HepG2 (cell line): Measurements from ENCODE around the gene SLC38A2. TPM values are rescaled to one million over a fixed set of nuclear protein-coding genes. Genes with fewer than 3 reads are reported as not detected.

Experiments
- ATF7-NPFF ChIP-seq: sonication (generic); formaldehyde crosslinking; IDR thresholded peaks from 2 replicates; pipeline ENCODE4 v1.8.1; 2023; ENCODE audit warnings: mild to moderate bottlenecking, low read depth, missing genetic modification reagents, moderate library complexity
- CREM ChIP-seq, 2 experiments: sonication (generic) in 1 of 2; formaldehyde crosslinking in 1 of 2; IDR thresholded peaks; 2 replicates each; pipeline versions ENCODE4 v1.4.0 to v1.6.1; 2016 to 2020; ENCODE audit warnings: antibody characterized with exemption in 1 of 2, mild to moderate bottlenecking in 1 of 2, missing genetic modification reagents in 1 of 2
- HMG20A ChIP-seq: IDR thresholded peaks from 2 replicates; pipeline ENCODE4 v1.6.1; 2016; ENCODE audit warnings: borderline replicate concordance
- HNRNPK ChIP-seq: fragments of 200-400 bp; formaldehyde crosslinking; IDR thresholded peaks from 2 replicates; pipeline ENCODE4 v1.6.1; 2018; ENCODE audit warnings: low read length, low read depth, moderate library complexity, mild to moderate bottlenecking; ENCODE audit not compliant: poor library complexity, severe bottlenecking
- JDP2 ChIP-seq: sonication (generic); formaldehyde crosslinking; IDR thresholded peaks from 2 replicates; pipeline ENCODE4 v1.8.1; 2022; ENCODE audit warnings: missing genetic modification reagents, borderline replicate concordance
- SIX4 ChIP-seq: sonication (generic); formaldehyde crosslinking; IDR thresholded peaks from 2 replicates; pipeline ENCODE4 v1.4.0; 2020; ENCODE audit warnings: missing genetic modification reagents
- SRY ChIP-seq: sonication (generic); formaldehyde crosslinking; IDR thresholded peaks from 2 replicates; pipeline ENCODE4 v1.8.0; 2022; ENCODE audit warnings: mild to moderate bottlenecking, missing genetic modification reagents
- THAP11 ChIP-seq: IDR thresholded peaks from 2 replicates; pipeline ENCODE4 v1.6.1; 2016; ENCODE audit warnings: missing biosample characterization, missing genetic modification reagents
- TMF1 ChIP-seq: sonication (generic); formaldehyde crosslinking; IDR thresholded peaks from 2 replicates; pipeline ENCODE4 v1.8.1; 2022; ENCODE audit warnings: low read depth, missing genetic modification reagents
- XBP1 ChIP-seq: sonication (generic); formaldehyde crosslinking; IDR thresholded peaks from 2 replicates; pipeline ENCODE4 v1.5.0; 2020; ENCODE audit warnings: missing genetic modification reagents
- YEATS2 ChIP-seq: sonication (generic); formaldehyde crosslinking; IDR thresholded peaks from 2 replicates; pipeline ENCODE4 v1.4.0; 2020; ENCODE audit warnings: missing genetic modification reagents, borderline replicate concordance
- ZNF138 ChIP-seq: sonication (generic); formaldehyde crosslinking; IDR thresholded peaks from 2 replicates; pipeline ENCODE4 v1.5.0; 2020; ENCODE audit warnings: mild to moderate bottlenecking, low read depth, missing genetic modification reagents
- ZNF3 ChIP-seq: IDR thresholded peaks from 2 replicates; pipeline ENCODE4 v1.7.0; 2017; ENCODE audit warnings: inconsistent platforms
- ZNF557 ChIP-seq: sonication (generic); formaldehyde crosslinking; IDR thresholded peaks from 2 replicates; pipeline ENCODE4 v1.4.0; 2020; ENCODE audit warnings: missing genetic modification reagents
- ZSCAN5A ChIP-seq: sonication (generic); formaldehyde crosslinking; IDR thresholded peaks from 2 replicates; pipeline ENCODE4 v1.8.0; 2022; ENCODE audit warnings: mild to moderate bottlenecking, missing genetic modification reagents, borderline replicate concordance
- polyA plus RNA-seq, 8 experiments: library from polyadenylated mRNA; depleted of rRNA in 3 of 8; stranded (reverse) in 7 of 8; unstranded in 1 of 8; fragments of >200 nt; fragmentation: Illumina TruSeq in 4 of 8; extraction: Trizol in 4 of 8; gene quantifications; 2 replicates each; pipeline versions ENCODE4 v1.2.1 to v1.2.3, GENCODE V29; 2011 to 2016; ENCODE audit warnings: low read depth in 4 of 8, missing spikeins in 1 of 8, mixed read lengths in 1 of 8; ENCODE audit not compliant: insufficient read depth in 1 of 8
- total RNA-seq, 5 experiments: library from RNA; depleted of rRNA; stranded (reverse); fragments of >200 nt; fragmentation: Illumina TruSeq; extraction: Trizol; gene quantifications; 2 replicates each; pipeline ENCODE4 v1.2.3, GENCODE V29; 2016; ENCODE audit warnings: low read depth in 1 of 5
- TF ChIP-seq, protein P1 (sequence below): sonication (generic); formaldehyde crosslinking; IDR thresholded peaks from 2 replicates; pipeline ENCODE4 v1.4.0; 2020; ENCODE audit warnings: missing genetic modification reagents
- TF ChIP-seq, protein P2 (sequence below): sonication (generic); formaldehyde crosslinking; IDR thresholded peaks from 2 replicates; pipeline ENCODE4 v1.9.0; 2021; ENCODE audit warnings: mild to moderate bottlenecking, missing genetic modification reagents

Gene SLC38A2
- total and polyA plus RNA-seq, 2 of the 13 experiments (the other 11 are each of a cell fraction or from before 2014, with no cell fraction given): 368 to 880 TPM

DNA sequence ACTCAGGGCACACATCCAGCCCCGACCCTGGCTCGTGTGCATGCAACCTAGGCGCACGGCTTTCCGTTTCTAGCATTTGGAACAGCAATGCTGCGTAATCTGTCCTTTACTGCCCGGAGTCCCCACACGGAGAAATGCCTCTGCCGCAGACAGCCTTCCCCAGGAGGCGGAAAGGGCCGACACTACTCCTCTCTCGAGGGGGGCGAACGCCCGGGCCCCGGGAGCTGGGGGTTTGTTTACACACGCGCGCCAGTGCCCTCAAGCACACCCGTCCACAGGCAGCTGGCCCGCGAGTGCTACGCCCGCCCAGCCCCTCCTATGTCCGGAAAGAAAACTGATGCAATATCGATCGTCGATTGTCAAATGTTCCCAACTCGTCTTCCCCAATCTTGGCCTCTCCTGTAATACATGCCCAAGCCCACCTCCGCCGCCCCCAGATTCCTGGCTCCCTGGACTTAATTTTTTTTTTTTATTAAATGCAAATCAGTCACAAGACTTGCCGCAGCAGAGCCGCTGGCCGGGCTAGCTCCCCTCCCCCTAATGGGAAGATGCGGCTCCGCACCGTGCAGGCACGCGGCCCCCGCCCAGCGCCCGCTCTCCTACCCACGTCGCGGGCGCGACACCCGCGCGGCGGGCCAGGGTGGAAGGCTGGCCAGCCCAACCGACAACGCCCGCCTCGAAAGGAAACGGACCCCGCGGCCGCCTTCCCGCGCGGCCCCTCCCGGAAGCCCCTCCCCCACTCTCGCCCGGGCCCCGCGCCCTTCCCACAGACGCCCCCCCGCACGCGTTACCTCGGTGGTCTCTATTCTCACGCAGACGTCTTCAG, 642 bp downstream of the SLC38A2 start (continued):
- TF ChIP-seq, protein P1, sequence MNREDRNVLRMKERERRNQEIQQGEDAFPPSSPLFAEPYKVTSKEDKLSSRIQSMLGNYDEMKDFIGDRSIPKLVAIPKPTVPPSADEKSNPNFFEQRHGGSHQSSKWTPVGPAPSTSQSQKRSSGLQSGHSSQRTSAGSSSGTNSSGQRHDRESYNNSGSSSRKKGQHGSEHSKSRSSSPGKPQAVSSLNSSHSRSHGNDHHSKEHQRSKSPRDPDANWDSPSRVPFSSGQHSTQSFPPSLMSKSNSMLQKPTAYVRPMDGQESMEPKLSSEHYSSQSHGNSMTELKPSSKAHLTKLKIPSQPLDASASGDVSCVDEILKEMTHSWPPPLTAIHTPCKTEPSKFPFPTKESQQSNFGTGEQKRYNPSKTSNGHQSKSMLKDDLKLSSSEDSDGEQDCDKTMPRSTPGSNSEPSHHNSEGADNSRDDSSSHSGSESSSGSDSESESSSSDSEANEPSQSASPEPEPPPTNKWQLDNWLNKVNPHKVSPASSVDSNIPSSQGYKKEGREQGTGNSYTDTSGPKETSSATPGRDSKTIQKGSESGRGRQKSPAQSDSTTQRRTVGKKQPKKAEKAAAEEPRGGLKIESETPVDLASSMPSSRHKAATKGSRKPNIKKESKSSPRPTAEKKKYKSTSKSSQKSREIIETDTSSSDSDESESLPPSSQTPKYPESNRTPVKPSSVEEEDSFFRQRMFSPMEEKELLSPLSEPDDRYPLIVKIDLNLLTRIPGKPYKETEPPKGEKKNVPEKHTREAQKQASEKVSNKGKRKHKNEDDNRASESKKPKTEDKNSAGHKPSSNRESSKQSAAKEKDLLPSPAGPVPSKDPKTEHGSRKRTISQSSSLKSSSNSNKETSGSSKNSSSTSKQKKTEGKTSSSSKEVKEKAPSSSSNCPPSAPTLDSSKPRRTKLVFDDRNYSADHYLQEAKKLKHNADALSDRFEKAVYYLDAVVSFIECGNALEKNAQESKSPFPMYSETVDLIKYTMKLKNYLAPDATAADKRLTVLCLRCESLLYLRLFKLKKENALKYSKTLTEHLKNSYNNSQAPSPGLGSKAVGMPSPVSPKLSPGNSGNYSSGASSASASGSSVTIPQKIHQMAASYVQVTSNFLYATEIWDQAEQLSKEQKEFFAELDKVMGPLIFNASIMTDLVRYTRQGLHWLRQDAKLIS: peak; percentile 91; the same call in 1 of the 2 replicates
- TF ChIP-seq THAP11 (CRISPR knock-in tag) (no peak), YEATS2 (no peak), ZNF557 (CRISPR knock-in tag) (no peak), SRY (CRISPR knock-in tag) (no peak; the same call in 1 of the 2 replicates), ZNF138 (CRISPR knock-in tag) (no peak; the same call in 1 of the 2 replicates), ZNF3 (0 out of 2 replicates have a peak, but pooled peaks have one; percentile 14), HMG20A (CRISPR knock-in tag) (no peak), ATF7-NPFF (CRISPR knock-in tag) (no peak), JDP2 (no peak), XBP1 (CRISPR knock-in tag) (no peak), CREM (IDR thresholded peaks at IDR 0.05) (peak; percentile 32; the same call in 1 of the 2 replicates), CREM (CRISPR knock-in tag; IDR thresholded peaks at IDR 0.05) (no peak), HNRNPK (peak; percentile 97), ZSCAN5A (CRISPR knock-in tag) (no peak), TMF1 (CRISPR knock-in tag) (0 out of 2 replicates have a peak, but pooled peaks have one; percentile 5), SIX4 (no peak)
- TF ChIP-seq, protein P2, sequence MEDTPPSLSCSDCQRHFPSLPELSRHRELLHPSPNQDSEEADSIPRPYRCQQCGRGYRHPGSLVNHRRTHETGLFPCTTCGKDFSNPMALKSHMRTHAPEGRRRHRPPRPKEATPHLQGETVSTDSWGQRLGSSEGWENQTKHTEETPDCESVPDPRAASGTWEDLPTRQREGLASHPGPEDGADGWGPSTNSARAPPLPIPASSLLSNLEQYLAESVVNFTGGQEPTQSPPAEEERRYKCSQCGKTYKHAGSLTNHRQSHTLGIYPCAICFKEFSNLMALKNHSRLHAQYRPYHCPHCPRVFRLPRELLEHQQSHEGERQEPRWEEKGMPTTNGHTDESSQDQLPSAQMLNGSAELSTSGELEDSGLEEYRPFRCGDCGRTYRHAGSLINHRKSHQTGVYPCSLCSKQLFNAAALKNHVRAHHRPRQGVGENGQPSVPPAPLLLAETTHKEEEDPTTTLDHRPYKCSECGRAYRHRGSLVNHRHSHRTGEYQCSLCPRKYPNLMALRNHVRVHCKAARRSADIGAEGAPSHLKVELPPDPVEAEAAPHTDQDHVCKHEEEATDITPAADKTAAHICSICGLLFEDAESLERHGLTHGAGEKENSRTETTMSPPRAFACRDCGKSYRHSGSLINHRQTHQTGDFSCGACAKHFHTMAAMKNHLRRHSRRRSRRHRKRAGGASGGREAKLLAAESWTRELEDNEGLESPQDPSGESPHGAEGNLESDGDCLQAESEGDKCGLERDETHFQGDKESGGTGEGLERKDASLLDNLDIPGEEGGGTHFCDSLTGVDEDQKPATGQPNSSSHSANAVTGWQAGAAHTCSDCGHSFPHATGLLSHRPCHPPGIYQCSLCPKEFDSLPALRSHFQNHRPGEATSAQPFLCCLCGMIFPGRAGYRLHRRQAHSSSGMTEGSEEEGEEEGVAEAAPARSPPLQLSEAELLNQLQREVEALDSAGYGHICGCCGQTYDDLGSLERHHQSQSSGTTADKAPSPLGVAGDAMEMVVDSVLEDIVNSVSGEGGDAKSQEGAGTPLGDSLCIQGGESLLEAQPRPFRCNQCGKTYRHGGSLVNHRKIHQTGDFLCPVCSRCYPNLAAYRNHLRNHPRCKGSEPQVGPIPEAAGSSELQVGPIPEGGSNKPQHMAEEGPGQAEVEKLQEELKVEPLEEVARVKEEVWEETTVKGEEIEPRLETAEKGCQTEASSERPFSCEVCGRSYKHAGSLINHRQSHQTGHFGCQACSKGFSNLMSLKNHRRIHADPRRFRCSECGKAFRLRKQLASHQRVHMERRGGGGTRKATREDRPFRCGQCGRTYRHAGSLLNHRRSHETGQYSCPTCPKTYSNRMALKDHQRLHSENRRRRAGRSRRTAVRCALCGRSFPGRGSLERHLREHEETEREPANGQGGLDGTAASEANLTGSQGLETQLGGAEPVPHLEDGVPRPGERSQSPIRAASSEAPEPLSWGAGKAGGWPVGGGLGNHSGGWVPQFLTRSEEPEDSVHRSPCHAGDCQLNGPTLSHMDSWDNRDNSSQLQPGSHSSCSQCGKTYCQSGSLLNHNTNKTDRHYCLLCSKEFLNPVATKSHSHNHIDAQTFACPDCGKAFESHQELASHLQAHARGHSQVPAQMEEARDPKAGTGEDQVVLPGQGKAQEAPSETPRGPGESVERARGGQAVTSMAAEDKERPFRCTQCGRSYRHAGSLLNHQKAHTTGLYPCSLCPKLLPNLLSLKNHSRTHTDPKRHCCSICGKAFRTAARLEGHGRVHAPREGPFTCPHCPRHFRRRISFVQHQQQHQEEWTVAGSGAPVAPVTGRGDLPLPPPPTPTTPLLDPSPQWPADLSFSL: no peak
